HG03175 (cell line): Measurements from ENCODE around the gene SLC16A4.
"Not testable (repeated sequence)": the region's sequence is repeated elsewhere in the genome, so short reads cannot be mapped to it uniquely, and the experiment has no call there.

ENCODE experiments used
- ATAC-seq: cut with Tn5 transposase; IDR thresholded peaks from one replicate; pipeline ENCODE4 v1.9.1; 2021; ENCODE audit warnings: mild to moderate bottlenecking, moderate library complexity; ENCODE audit not compliant: unreplicated experiment

The SLC16A4 gene

DNA sequence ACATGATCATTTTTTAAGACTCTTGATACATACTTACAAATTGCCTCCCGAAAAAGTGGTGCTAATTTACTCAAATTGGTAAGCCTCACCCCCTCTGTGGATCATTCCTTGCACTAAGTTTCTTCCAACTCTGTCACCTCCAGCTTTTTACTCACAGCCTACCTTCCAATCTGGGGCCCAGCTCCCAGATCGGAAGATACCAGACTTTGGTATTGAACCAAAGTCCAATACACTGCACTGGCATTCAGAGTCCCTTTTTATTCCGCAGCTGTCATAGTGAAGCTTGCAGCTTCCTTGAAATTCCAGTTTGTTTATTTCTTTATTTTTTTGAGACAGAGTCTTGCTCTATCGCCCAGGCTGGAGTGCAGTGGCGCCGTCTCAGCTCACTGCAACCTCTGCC, 18.5 kb upstream of the SLC16A4 start:
- no peak for ATAC-seq

DNA sequence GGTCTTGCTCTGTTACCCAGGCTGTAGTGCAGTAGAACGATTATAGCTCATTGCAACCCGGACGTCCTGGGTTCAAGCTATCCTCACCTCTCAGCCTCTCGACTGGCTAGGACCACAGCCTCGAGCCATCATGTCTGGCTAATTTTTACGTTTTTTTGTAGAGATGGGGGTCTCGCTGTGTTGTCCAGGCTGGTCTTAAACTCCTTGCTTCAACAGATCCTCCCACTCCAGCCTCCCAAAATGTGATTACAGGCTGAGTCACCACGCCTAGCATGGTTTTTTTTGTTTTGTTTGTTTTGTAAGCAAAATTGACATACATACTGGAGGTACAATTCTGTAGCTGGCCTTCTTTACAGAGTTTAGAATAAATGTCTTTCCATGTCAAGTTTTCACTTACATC, 17.7 kb upstream of the SLC16A4 start:
- no peak for ATAC-seq

DNA sequence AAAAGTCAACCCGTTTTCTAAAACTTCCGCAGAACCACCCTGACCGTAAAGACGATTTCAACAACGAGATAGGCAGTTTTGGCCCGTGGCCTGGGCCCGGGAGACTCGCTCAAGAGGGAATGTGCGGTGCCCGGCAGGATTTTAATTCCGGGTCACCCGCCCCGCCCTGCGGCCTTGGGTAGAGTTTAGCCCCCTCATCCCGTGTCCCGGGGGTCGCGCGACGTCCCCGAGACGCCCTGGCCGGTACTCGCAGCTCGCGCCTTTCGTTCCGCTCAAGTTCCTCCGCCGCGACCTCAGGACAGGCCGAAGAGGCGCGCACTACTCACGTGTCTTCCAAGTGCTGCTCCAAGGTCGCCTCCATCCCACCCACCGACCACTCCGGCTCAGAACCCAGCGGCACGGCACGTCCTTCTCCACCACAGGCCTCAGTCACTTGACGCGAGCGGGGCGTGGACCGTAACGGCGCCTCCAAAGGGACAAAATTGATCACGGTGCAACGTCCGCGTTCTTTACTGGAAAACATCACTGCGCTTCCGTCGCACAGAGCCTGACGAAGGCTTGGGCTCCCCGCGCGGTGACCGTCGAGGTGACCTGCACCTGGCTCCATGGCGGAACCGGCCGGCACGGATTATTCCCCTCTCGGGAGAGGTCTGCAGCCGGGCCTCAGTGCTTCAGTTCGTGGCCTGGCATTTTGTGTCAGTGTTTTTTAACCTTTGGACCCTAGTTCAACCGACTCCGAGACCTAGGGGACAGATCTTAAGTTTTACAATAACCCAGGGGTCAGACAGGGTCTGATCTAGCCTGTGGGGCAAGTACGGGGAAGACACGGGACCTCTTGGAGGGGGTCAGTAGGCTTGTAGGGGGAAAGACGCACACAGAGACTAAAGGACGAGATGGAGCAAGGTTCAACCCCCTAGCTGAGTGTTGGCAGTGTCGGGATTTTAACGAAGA, 16.7 kb upstream of the SLC16A4 start, which contains the start of gene LAMTOR5:
Gene LAMTOR5 (minus strand): TSS at position 435 of the 951 bp plus-strand sequence. CDS start 74 bp downstream, at position 361.
- peak; percentile 88 for ATAC-seq

DNA sequence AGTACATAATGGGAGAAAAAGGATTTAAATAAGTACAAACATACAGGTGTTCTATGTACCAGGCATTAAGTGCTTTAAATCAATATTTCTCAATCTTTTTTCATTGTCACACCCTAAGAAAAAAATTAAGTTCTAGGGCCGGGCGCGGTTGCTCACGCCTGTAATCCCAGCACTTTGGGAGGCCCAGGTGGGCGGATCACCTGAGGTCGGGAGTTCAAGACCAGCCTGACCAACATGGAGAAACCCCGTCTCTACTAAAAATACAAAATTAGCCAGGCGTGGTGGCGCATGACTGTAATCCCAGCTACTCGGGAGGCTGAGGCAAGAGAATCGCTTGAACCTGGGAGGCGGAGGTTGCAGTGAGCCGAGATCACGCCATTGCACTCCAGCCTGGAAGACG, 15.6 kb upstream of the SLC16A4 start:
- not testable (repeated sequence) for ATAC-seq

DNA sequence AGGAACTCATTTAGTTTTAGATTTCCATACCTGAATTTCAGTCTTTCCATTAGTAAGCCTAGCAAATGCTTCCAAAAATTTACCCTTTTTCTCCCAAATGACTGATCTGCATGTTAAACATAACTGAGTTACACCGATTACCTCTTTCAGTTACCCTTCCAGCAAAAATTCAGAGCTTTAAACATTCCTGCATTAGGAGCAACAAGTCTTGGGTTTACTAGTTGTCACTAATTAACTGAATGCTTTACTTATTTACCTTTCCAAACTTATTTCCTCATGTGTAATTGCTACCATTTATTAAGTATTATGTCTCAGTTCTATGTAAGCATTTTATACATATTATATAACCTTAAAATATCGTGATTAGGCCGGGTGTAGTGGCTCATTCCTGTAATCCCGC, 13.6 kb upstream of the SLC16A4 start:
- no peak for ATAC-seq

DNA sequence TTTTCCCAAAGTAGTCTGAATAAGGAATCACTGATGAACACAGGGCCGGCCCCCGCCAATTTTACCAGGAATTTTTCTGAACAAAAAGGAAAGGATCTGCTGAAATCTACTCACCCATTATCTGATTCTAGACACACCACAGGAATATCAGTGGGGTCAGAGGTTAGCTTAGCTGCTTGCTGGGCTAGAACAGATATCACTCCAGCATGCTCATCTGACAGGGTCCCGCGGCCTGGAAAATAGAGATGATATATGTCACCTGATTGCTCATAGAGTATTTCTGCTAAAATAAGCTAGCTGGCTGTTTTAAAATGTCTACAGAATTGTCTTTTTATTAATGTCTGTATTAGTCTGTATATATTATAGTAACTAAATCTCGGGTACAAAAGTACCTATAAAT, 13.0 kb upstream of the SLC16A4 start:
- no peak for ATAC-seq

DNA sequence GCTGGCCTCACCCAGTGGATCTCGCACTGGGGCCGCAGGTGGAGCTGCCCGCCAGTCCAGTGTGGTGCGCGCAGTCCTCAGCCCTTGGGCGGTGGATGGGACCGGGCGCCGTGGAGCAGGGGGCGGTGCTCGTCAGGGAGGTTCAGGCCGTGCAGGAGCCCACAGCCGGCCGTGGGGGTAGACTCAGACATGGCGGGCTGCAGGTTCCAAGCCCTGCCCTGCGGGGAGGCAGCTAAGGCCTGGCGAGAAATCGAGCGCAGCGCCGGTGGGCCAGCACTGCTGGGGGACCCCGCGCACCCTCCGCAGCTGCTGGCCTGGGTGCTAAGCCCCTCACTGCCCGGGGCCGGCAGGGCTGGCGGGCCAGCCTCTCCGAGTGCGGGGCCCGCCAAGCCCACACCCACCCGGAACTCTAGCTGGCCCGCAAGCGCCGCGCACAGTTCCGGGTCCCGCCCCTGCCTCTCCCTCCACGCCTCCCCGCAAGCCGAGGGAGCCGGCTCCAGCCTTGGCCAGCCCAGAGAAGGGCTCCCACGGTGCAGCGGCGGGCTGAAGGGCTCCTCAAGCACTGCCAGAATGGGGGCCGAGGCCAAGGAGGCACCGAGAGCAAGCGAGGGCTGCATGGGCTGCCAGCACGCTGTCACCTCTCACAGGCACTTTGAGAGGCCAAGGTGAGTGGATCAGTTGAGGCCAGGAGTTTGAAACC, 5.6 kb upstream of the SLC16A4 start:
- not testable (repeated sequence) for ATAC-seq

DNA sequence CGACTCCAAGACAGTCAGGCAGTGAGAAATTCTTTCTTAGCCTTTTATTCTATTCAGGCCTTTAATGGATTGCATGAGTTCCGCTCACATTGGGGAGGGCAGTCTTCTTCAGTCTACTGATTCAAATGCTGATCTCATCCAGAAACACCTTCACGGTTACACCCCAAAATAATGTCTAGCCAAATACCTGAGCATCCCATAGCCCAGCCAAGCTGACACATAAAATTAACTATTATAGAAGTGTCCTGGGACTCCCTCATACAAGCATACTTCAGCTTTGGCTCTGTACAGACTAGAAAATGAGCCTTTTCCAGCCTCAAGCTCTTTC, 3.6 kb upstream of the SLC16A4 start:
- no peak for ATAC-seq

DNA sequence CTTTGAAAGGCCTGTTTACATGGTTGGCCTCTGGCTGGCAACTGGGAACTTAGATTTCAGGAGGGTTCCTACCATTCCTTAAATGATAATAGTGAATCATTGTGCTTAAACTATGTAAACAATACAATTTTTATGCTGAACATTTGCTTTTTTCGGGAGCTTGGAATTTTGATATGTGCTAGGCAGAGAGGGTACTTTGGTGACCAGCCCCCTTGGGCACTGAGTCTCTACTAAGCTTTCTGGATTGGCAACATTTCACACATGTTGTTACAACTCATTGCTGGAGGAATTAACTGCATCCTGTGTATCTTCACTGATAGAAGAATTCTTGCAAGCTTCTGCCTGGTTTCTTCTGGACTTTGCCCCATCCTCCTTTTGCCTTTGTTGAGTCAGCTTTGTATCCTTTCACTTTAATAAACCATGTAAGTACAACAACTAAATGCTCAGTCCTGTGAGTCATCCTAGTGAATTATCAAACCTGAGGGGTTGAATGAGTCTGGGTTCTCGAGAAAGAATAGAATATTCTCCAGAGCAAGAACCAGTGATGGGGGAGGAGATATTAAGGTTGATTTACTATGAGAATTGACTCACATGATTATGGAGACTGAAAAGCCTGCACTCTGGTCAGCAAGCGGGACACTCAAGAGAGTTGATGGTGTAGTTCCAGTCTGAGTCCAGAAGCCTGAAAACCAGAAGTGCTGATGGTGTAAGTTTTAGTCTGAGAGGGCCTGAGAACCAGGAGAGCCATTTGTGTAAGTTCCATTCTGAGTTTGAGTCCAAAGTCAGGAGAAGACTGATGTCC, 3.1 kb upstream of the SLC16A4 start:
- no peak for ATAC-seq

DNA sequence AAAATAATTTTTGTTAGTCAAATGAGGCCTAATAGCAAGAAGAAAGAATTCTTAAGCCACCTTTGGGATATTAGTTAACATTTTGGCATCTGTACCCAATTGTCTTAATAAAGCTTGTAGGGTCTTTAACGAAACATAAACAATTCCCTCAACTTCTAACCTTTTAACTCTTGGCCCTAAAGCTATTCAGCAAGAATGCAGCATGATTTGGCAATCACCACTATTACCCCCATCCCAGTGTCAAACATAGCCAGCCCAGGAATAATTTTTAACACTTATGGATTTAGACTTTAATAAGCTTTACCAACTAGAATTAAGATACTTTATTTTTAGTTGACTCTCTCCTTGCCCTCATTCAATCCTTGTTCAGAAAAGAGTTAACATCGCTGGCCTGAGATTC, 2.5 kb upstream of the SLC16A4 start:
- ATAC-seq = no peak

DNA sequence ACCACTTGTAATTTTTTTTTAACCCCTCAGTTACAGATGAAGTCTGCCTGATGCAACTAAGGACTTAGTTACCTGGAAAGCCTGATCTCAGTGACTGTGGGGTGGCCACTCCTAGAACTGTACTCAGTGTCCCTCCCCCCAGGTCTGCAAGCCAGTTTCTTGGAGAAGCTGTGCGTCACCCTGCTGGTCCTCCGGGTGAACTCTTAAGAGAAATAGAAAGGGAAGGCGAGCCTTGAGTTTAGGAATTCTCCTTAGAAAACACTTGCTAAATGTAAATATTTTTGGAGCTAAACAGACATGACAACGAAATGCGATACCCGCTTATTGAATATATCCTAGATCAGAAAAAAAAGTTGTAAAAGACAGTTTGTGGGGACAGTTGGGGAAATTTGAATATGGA, 730 bp downstream of the SLC16A4 start:
- no peak for ATAC-seq

DNA sequence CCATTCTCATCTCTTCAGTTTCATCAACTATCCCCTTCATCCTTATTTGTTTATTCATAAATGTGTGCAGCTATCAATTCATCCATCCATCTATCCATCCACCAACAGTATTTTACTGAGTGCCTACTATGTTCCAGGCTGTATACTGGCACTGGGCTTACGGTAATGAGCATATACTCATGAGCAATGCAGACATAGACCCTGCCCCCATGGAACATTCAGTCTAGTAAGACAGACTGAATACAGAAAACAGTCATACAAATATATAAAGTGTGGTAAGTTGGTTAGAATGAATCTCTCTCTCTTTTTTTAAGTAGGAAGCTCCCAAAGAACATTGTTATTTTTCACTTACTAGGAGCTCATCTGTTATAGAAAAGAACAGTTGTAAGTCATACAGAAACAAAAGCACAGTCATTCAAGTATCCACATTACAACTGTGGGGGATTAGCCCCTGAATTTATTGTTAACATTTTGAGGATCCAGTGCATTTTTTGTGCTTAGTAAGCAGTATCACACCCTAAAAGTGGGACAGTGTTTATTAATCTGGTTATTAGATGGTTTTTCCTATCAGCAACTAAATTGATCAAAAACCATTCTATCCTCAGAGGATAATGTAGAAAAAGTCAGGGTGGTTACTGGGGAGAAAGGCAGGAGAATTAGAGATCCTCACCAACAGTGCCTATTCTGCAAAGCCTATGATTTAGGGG, 3.6 kb downstream of the SLC16A4 start:
- no peak for ATAC-seq

DNA sequence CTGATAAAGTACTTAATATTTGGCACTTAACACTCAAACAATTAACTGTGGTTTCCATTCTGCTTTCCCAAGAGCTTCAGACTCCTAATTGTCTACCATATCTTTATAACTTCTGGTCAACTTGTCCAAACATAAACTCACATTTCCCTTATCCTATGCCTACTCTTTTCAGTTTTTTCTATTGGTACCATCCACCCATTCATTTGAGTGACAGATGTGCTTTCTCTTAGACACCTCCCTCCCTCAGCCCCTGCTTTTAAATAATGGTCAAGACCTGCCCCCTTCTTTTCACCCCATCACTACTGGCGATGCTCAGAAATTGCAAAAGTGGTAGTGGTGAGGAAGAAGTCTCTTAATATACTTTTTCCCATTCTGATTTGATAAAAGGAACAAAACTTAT, 5.5 kb downstream of the SLC16A4 start:
- ATAC-seq = no peak

DNA sequence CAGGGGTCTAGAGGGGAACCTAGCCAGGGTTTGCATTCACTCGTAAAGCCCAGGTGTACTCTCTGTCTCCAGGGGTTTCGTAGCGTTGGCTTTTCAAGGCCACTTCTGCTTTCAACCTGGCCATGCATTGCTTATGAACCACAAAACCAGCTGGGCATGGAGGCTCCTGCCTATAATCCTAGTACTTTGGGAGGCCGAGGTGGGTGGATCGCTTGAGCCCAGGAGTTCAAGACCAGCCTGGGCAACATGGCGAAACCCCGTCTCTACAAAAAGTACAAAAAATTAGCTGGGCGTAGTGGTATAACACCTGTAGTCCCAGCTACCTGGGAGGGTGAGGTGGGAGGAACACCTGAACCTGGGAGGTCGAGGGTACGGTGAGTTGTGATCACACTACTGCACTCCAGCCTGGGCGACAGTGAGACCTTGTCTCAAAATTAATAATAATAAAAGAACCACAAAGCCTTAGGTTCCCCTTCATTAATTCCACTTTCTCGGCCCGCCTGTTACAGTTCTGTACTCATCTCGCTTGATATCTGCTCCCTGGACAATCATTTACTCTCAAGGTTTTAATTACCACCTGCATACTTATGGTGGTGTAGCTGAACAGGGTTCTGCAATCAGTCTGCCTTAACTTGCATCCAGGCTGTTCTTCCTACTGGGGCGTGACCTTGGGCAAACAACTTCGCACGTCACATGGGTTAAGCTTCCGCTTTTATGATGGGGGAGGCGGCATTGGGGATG, 6.1 kb downstream of the SLC16A4 start:
- peak; percentile 75 for ATAC-seq

DNA sequence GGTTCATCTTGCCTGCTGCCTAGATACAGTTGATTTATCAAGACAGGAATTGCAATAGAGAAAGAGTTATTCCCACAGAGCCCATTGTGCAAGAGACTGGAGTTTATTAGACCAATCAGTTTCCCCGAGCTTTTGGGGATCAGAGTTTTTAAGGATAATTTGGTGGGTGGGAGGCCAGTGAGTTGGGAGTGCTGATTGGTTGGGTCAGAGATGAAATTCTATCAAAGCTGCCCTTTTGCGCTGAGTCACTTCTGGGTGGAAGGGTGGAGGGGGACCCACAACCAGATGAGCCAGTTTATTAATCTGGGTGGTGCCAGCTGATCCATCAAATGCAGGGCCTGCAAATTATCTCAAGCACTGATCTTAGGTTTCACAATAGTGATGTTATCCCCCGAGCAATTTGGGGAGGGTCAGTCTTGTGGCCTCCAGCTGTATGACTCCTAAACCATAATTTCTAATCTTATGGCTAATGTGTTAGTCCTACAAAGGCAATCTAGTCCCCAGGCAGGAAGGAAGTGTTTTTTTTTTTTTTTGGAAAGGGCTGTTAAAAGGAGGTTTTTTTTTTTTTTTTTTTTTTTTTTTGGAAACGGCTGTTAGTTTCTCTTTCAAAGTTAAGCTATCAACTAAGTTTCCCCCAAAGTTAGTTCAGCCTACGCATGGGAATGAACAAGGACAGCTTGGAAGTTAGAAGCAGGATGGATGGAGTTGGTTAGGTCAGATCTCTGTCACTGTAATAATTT, 7.4 kb downstream of the SLC16A4 start:
- ATAC-seq = no peak

DNA sequence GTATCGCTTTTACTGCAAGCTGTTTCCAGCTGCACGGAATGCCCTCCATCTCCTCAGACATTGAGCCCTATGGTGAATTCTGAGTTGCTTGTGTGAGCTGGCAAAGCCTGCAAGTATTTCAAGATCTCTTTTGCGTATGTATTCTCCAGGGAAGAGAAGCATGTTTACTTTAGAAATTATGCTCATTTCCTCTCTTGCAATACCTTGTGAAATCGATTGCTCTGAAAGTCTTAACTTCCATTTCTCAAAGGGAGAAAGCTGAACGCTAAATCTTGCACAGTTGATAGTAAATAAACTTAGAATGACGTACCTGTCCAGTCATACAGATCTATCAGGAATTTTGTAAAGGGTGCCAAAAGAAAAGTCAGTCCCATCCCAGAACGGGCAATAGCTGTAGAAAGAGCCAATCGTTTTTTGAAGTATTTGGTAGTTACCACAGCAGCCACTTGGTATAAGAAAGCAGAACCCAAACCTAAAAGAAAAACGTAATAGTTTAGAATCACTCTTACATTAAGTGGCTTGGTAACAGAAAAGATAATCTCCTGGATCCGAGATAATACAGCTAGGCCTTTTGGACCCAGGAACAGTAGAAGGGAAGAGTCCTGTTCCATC, 10.0 kb downstream of the SLC16A4 start:
- ATAC-seq = no peak

DNA sequence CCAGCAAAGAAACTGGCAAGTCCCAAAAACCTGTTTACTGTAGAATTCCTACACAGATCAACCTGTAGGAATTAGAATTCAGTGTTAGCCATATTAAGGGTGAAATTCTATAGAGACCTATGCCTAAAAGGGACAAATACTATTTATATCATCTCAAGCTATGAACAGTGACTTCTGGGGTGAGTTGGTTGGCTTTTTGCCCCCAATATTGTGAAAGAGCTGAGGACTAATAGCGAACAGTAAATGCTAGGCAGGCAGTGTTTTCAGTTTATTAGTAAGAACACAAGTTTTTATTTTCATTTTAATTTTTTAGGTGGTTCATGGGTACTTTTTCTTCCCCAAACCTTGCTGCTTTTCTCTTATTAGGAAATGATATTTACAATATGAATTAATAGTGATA, 15.3 kb downstream of the SLC16A4 start:
- ATAC-seq = no peak

DNA sequence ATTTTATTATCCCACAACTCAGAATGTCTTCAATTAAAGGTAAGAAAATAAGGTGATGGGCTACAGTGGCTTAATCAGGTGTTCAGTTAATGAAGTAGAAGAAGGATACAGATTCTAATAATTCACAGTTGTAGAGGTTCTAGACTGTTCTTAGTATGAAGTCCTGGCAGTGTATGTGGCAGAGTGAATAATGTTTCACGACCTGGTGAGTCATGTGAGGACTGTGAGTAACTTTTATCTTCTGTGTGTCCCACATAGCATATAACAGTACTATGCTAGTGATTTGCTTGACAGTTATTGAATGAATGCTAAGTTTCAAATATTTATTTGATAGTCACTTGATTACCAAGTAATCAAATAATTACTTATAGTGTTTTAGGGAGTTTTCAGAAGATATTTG, 20.0 kb downstream of the SLC16A4 start:
- no peak for ATAC-seq

DNA sequence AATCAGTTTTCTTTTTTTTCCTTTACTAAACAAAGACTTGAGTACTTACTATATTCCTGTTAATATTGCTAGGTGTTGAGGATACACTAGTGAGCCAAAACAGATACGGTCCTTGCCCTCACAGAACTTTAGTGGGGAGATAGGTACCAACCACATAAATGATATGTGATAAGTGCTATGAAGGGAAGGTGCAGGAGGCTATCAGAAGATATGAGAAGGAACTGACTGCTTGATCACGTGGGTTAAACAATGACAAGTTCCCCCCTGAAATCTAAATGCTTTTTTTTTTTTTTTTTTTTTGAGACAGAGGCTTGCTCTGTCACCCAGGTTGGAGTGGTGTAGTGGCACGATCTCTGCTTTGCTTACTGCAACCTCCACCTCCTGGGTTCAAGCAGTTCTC, 26.6 kb downstream of the SLC16A4 start:
- no peak for ATAC-seq
